Measurements from ENCODE around the gene MSL3B. TPM values are rescaled to one million over a fixed set of nuclear protein-coding genes. Genes with fewer than 3 reads are reported as not detected.

Gene MSL3B

DNA sequence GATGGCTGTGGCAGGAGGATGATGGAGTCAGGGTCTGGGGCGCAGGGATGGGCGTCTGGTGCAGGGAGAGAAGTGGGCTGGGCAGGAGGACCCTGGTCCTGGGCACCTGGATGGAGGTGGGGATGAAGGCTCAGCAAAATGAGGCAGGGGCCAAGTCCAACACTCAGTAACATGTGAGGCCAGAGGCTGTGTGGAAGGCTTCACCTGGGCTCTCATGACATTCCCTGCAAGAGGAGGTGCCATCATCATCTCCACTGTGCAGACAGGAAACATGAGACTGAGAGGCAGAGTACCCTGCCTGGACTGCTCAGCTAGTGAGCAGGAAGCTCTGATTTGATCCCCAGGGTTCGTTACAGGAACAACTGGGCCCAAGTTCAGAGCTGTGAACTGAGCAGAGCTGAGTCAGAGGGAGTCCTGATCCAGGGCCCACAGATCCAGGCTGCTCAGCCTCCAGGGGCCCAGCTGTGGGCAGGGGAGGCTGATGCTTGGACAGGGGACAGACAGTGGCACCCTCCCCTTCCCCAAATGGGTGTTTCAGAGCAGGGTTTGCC is 50.8 kb downstream of the MSL3B start:
- in situ Hi-C loops (cut with MboI; ENCODE audit: low sequenced_read_pairs in 4 of 4), result no loop called here
- TF ChIP-seq POLR2A (IDR thresholded peaks at IDR 0.05), result no peak
- TF ChIP-seq, protein P1, sequence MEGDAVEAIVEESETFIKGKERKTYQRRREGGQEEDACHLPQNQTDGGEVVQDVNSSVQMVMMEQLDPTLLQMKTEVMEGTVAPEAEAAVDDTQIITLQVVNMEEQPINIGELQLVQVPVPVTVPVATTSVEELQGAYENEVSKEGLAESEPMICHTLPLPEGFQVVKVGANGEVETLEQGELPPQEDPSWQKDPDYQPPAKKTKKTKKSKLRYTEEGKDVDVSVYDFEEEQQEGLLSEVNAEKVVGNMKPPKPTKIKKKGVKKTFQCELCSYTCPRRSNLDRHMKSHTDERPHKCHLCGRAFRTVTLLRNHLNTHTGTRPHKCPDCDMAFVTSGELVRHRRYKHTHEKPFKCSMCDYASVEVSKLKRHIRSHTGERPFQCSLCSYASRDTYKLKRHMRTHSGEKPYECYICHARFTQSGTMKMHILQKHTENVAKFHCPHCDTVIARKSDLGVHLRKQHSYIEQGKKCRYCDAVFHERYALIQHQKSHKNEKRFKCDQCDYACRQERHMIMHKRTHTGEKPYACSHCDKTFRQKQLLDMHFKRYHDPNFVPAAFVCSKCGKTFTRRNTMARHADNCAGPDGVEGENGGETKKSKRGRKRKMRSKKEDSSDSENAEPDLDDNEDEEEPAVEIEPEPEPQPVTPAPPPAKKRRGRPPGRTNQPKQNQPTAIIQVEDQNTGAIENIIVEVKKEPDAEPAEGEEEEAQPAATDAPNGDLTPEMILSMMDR (IDR thresholded peaks at IDR 0.05 in 4 of 5, conservative IDR thresholded peaks at IDR 0.05 in 1 of 5), result no peak

DNA sequence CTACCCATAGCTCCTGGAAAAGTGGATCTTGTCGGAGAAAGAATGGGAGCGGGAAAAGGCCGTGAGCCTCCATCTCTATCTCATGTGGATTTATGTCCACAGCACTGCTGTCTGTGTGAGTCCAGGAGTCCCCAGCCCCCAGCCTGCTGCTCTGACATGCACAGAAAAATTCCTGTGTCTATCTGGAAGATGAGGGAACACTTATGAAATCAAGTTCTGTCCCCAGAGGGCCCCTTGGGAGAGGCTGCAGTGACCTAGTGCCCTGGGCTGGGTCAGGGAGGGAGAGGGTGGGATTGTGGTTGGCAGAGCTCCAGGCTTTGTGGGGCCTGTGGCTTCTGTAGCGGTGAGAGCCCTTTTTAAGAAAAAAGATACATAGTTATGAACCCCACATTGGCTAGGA is 51.4 kb downstream of the MSL3B start:
- intact Hi-C loops (cut with DNase I; ENCODE audit: low total_unique reads), result no loop called here
- no peaks in the 10 kb centered on the region for H3K9me3 ChIP-seq
- TF ChIP-seq, protein P1 (IDR thresholded peaks at IDR 0.05 in 4 of 5, conservative IDR thresholded peaks at IDR 0.05 in 1 of 5), result no peak
- TF ChIP-seq POLR2A (IDR thresholded peaks at IDR 0.05), result no peak
- ATAC-seq, result no peak
- H3K4me3 ChIP-seq, result no peak overlapping the region
- H3K27me3 ChIP-seq, result no peaks in the 10 kb centered on the region
- no peaks in the 10 kb centered on the region for H3K4me1 ChIP-seq
- in situ Hi-C loops (cut with MboI; ENCODE audit: low sequenced_read_pairs in 4 of 4), result no loop called here
- DNase-seq, result no peak
- no peaks in the 10 kb centered on the region for H3K36me3 ChIP-seq
- H3K27ac ChIP-seq, result no peak overlapping the region

More for the DNA sequence above, 50.8 kb downstream of the MSL3B start:
- DNase-seq (no peak), ATAC-seq (no peak)
- H3K9me3 ChIP-seq, result no peaks in the 10 kb centered on the region
- no peak overlapping the region for H3K27ac ChIP-seq
- H3K27me3 ChIP-seq, result no peaks in the 10 kb centered on the region
- no peak overlapping the region for H3K4me3 ChIP-seq
- H3K36me3 ChIP-seq, result no peaks in the 10 kb centered on the region
- no peaks in the 10 kb centered on the region for H3K4me1 ChIP-seq
- intact Hi-C loops (cut with DNase I; ENCODE audit: low total_unique reads), result no loop called here

DNA sequence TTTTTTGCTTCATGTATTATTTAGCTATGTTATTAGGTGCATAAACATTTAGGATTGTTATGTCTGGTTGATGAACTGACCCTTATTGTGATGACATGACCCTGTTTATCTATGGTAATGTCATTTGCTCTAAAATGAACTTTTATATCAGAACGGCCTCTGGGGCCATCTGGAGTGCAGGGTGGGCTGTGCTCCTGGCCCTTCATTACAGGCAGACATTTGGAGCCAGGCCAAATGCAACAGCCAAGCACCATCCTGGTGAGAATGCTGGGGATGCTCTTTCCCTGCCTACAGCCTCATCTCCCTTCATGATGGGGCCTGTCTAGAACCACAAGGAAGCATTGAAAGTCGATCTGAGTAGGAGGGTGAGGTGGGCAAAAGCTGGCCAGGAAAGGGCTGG is 51.9 kb downstream of the MSL3B start:
- intact Hi-C loops (cut with DNase I; ENCODE audit: low total_unique reads), result no loop called here
- H3K36me3 ChIP-seq, result no peaks in the 10 kb centered on the region
- no peaks in the 10 kb centered on the region for H3K9me3 ChIP-seq

DNA sequence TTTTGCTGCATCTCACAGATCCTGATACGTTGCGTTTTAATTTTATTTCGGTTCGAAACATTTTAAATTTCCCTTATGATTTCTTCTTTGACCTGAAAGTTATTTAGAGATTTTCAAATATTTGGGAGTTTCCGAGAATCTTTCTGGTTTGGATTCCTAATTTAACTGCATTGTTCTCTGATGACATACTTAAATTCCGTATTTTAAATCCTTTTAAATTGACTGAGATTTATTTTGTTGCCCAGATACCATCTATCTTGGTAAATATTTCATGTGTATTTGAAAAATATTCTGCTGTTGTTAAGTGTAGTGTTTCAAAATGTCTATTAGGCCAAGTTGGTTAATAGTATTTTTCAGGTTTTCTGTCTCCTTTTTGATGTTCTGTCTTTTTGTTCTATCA is 52.3 kb downstream of the MSL3B start:
- Histone ChIP-seq H3K27me3 (no peaks in the 10 kb centered on the region), H3K27ac (no peak overlapping the region), H3K9me3 (no peaks in the 10 kb centered on the region), H3K4me1 (no peaks in the 10 kb centered on the region), H3K36me3 (no peaks in the 10 kb centered on the region), H3K4me3 (no peak overlapping the region)
- intact Hi-C loops (cut with DNase I; ENCODE audit: low total_unique reads) (no loop called here), in situ Hi-C loops (cut with MboI; ENCODE audit: low sequenced_read_pairs in 4 of 4) (no loop called here)
- DNase-seq (no peak), ATAC-seq (no peak)
- TF ChIP-seq, protein P1 (IDR thresholded peaks at IDR 0.05 in 4 of 5, conservative IDR thresholded peaks at IDR 0.05 in 1 of 5), result no peak
- TF ChIP-seq POLR2A (IDR thresholded peaks at IDR 0.05), result no peak

More for the DNA sequence above, 51.9 kb downstream of the MSL3B start:
- in situ Hi-C loops (cut with MboI; ENCODE audit: low sequenced_read_pairs in 4 of 4), result no loop called here
- no peak for DNase-seq
- Histone ChIP-seq H3K4me1 (no peaks in the 10 kb centered on the region), H3K4me3 (no peak overlapping the region), H3K27me3 (no peaks in the 10 kb centered on the region), H3K27ac (no peak overlapping the region)
- no peak for ATAC-seq
- TF ChIP-seq POLR2A (IDR thresholded peaks at IDR 0.05), result no peak
- TF ChIP-seq, protein P1 (IDR thresholded peaks at IDR 0.05 in 4 of 5, conservative IDR thresholded peaks at IDR 0.05 in 1 of 5), result no peak

Other genes starting within 250 kb of the MSL3B start
- under 1 TPM in 1 of 4 donors, not detected in 3; 0.12 TPM for gene UGT1A10, start 231.9 kb downstream of the MSL3B start, total RNA-seq
- gene UGT1A9, start 196.5 kb downstream of the MSL3B start, total RNA-seq, result under 1 TPM in 2 of 4 donors, not detected in 2; 0.13 to 0.38 TPM
- gene UGT1A7, start 186.5 kb downstream of the MSL3B start, total RNA-seq, result not detected
- under 1 TPM in 1 of 4 donors, not detected in 3; 0.31 TPM for gene UGT1A6, start 175.5 kb downstream of the MSL3B start, total RNA-seq
- not detected for gene UGT1A5, start 155.5 kb downstream of the MSL3B start, total RNA-seq
- under 1 TPM in 1 of 4 donors, not detected in 3; 0.51 TPM for gene UGT1A4, start 149.7 kb downstream of the MSL3B start, total RNA-seq
- under 1 TPM in 1 of 4 donors, not detected in 3; 0.16 TPM for gene UGT1A3, start 139.3 kb downstream of the MSL3B start, total RNA-seq
- under 1 TPM in 1 of 4 donors, not detected in 3; 0.20 TPM for gene UGT1A1, start 108.1 kb downstream of the MSL3B start, total RNA-seq
- gene MROH2A, start 90.1 kb downstream of the MSL3B start, total RNA-seq, result not detected
- 1 to 10 TPM in 1 of 4 donors, under 1 TPM in 1, not detected in 2; 0.20 to 1.1 TPM for gene HJURP, start 13.9 kb downstream of the MSL3B start, total RNA-seq
- gene TRPM8, start 49.0 kb upstream of the MSL3B start, total RNA-seq, result not detected
- under 1 TPM in 1 of 4 donors, not detected in 3; 0.60 TPM for gene SPP2, start 182.3 kb upstream of the MSL3B start, total RNA-seq